WTC11 (cell line): ENCODE data around the gene ANP32B.

Experiments
- ELF4 ChIP-seq: sonication (generic); formaldehyde crosslinking; IDR thresholded peaks from 2 replicates; pipeline ENCODE4 v1.8.1; 2022; ENCODE audit warnings: low read depth, mild to moderate bottlenecking, moderate library complexity, missing genetic modification reagents
- ESRRA ChIP-seq: sonication (generic); formaldehyde crosslinking; IDR thresholded peaks from 2 replicates; pipeline ENCODE4 v1.8.1; 2022; ENCODE audit warnings: mild to moderate bottlenecking, missing genetic modification reagents, borderline replicate concordance
- HMGXB4 ChIP-seq: sonication (generic); formaldehyde crosslinking; IDR thresholded peaks from 2 replicates; pipeline ENCODE4 v1.8.1; 2023; ENCODE audit warnings: mild to moderate bottlenecking, moderate library complexity, missing genetic modification reagents

- no peak for TF ChIP-seq ELF4 (CRISPR knock-in tag)
- TF ChIP-seq ESRRA (CRISPR knock-in tag): no peak
- no peak for TF ChIP-seq HMGXB4 (CRISPR knock-in tag)
Observed at GRCh38 chr9:97970165-97970564, 13.0 kb upstream of the ANP32B start.
